Measurements from ENCODE around the gene MOSPD3. TPM values are rescaled to one million over a fixed set of nuclear protein-coding genes. Genes with fewer than 3 reads are reported as not detected.

The MOSPD3 gene
- total and polyA plus RNA-seq, 2 of the 13 experiments (the other 11 are each of a cell fraction or from before 2014, with no cell fraction given), result 7.6 to 8.8 TPM

GRCh38 chr7:100568896-100569844 is 43.2 kb upstream of the MOSPD3 start (continued):
- 0 out of 2 replicates have a peak, but pooled peaks have one; percentile 45 for TF ChIP-seq BRF2 (CRISPR knock-in tag; IDR thresholded peaks at IDR 0.05)
- TF ChIP-seq FOXA3 (CRISPR knock-in tag; IDR thresholded peaks at IDR 0.05), result peak; percentile 57
- no peak for TF ChIP-seq HOXA7 (CRISPR knock-in tag; IDR thresholded peaks at IDR 0.05)
- peak; percentile 84 for TF ChIP-seq PRDM15 (CRISPR knock-in tag; IDR thresholded peaks at IDR 0.05)
- no peak for TF ChIP-seq RERE (CRISPR knock-in tag; IDR thresholded peaks at IDR 0.05; ENCODE audit: low read depth)
- no peak; the same call in 1 of the 2 replicates for TF ChIP-seq SPEN (CRISPR knock-in tag; IDR thresholded peaks at IDR 0.05; ENCODE audit: low read depth)
- TF ChIP-seq ZNF619 (CRISPR knock-in tag; IDR thresholded peaks at IDR 0.05), result peak; percentile 25; the same call in 1 of the 2 replicates
- TF ChIP-seq BCL6 (CRISPR knock-in tag; IDR thresholded peaks at IDR 0.05), result 0 out of 2 replicates have a peak, but pooled peaks have one; percentile 31
- TF ChIP-seq MBD4 (IDR thresholded peaks at IDR 0.05; ENCODE audit: borderline replicate concordance, low read length), result no peak
- TF ChIP-seq ZNF232 (CRISPR knock-in tag; IDR thresholded peaks at IDR 0.05; ENCODE audit: borderline replicate concordance), result 0 out of 2 replicates have a peak, but pooled peaks have one; percentile 18
- TF ChIP-seq ZNF33B (CRISPR knock-in tag; IDR thresholded peaks at IDR 0.05), result peak; percentile 50; the same call in 1 of the 2 replicates
- no peak for TF ChIP-seq ZGPAT (CRISPR knock-in tag; IDR thresholded peaks at IDR 0.05)
- peak; percentile 54; the same call in 1 of the 2 replicates for TF ChIP-seq NR2C2 (CRISPR knock-in tag; IDR thresholded peaks at IDR 0.05; ENCODE audit: borderline replicate concordance)
- TF ChIP-seq ZNF790 (CRISPR knock-in tag; IDR thresholded peaks at IDR 0.05; ENCODE audit: borderline replicate concordance), result no peak
- TF ChIP-seq ZNF256 (CRISPR knock-in tag; conservative IDR thresholded peaks at IDR 0.05), result no peak
- no peak for TF ChIP-seq NFKB2 (CRISPR knock-in tag; IDR thresholded peaks at IDR 0.05; ENCODE audit: borderline replicate concordance)
